Endothelial cell (in vitro differentiated cells): ENCODE results near the gene MSH6. TPM values are rescaled to one million over a fixed set of nuclear protein-coding genes. Genes with fewer than 3 reads are reported as not detected.
A peak's percentile ranks its signal among the peaks of the same experiment; 100 is the strongest.

Source experiments
- DNase-seq: peaks from one replicate; pipeline ENCODE4 v3.0.0; 2021; ENCODE audit warnings: low spot score
- H3K27ac Mint-ChIP-seq: one replicate; pipeline ENCODE4 v1.8.0; 2021; ENCODE audit warnings: mixed read lengths, inconsistent platforms; ENCODE audit not compliant: unreplicated experiment
- H3K27me3 Mint-ChIP-seq: one replicate; pipeline ENCODE4 v1.8.0; 2021; ENCODE audit warnings: mild to moderate bottlenecking, moderate library complexity, mixed read lengths, inconsistent platforms; ENCODE audit not compliant: unreplicated experiment
- H3K36me3 Mint-ChIP-seq: one replicate; pipeline ENCODE4 v1.8.0; 2021; ENCODE audit warnings: mild to moderate bottlenecking, low read depth, mixed read lengths, inconsistent platforms; ENCODE audit not compliant: unreplicated experiment
- H3K4me1 Mint-ChIP-seq: one replicate; pipeline ENCODE4 v1.8.0; 2021; ENCODE audit warnings: mild to moderate bottlenecking, mixed read lengths, inconsistent platforms; ENCODE audit not compliant: unreplicated experiment
- H3K4me3 Mint-ChIP-seq: one replicate; pipeline ENCODE4 v1.8.0; 2021; ENCODE audit warnings: mild to moderate bottlenecking, mixed read lengths, inconsistent platforms; ENCODE audit not compliant: unreplicated experiment
- H3K9me3 Mint-ChIP-seq: one replicate; pipeline ENCODE4 v1.8.0; 2021; ENCODE audit warnings: mixed read lengths, inconsistent platforms; ENCODE audit not compliant: unreplicated experiment
- CTCF ChIP-seq: fragments of 200-600 bp; sonication (generic); IDR thresholded peaks from one replicate; pipeline ENCODE4 v1.5.0; 2021; ENCODE audit warnings: antibody characterized with exemption; ENCODE audit not compliant: unreplicated experiment
- total RNA-seq: library from RNA; stranded (reverse); fragmentation: NEBNext Ultra II Directional; extraction: Animal tissue kit (Norgen Biotek cat#: 25700); gene quantifications from one replicate; pipeline ENCODE4 v1.2.1, GENCODE V29; 2021; ENCODE audit not compliant: unreplicated experiment

Gene MSH6
- total RNA-seq, 1 donor from 2014 or later: 82.0 TPM

GRCh38 chr2:47751856-47752414 lies 31.0 kb upstream of the MSH6 start:
- no peak overlapping the region for H3K4me3 Mint-ChIP-seq
- TF ChIP-seq CTCF: no peak
- DNase-seq: no peak
- H3K36me3 Mint-ChIP-seq: peaks cover 9% of the 10 kb centered on the region
- no peak overlapping the region for H3K27ac Mint-ChIP-seq
- H3K27me3 Mint-ChIP-seq: no peaks in the 10 kb centered on the region
- peaks cover 2% of the 10 kb centered on the region for H3K4me1 Mint-ChIP-seq
- peaks cover 3% of the 10 kb centered on the region for H3K9me3 Mint-ChIP-seq

GRCh38 chr2:47767497-47767844 lies 15.5 kb upstream of the MSH6 start:
- no peak for DNase-seq
- Mint-ChIP-seq H3K9me3 (peaks cover 3% of the 10 kb centered on the region), H3K4me3 (no peak overlapping the region), H3K27ac (no peak overlapping the region), H3K4me1 (no peaks in the 10 kb centered on the region), H3K36me3 (peaks cover 5% of the 10 kb centered on the region), H3K27me3 (peaks cover 7% of the 10 kb centered on the region)
- TF ChIP-seq CTCF: no peak

- H3K27ac Mint-ChIP-seq: no peak overlapping the region
- peaks cover 5% of the 10 kb centered on the region for H3K36me3 Mint-ChIP-seq
- peak; percentile 90 for DNase-seq
- peaks cover 3% of the 10 kb centered on the region for H3K9me3 Mint-ChIP-seq
- H3K27me3 Mint-ChIP-seq: peaks cover 7% of the 10 kb centered on the region
- TF ChIP-seq CTCF: peak; percentile 99
- no peak overlapping the region for H3K4me3 Mint-ChIP-seq
- no peaks in the 10 kb centered on the region for H3K4me1 Mint-ChIP-seq
These were observed 14.9 kb upstream of the MSH6 start for GRCh38 chr2:47767880-47768609.

GRCh38 chr2:47769318-47769717 lies 13.6 kb upstream of the MSH6 start:
- H3K27ac Mint-ChIP-seq: no peak overlapping the region
- H3K9me3 Mint-ChIP-seq: peaks cover 3% of the 10 kb centered on the region
- H3K36me3 Mint-ChIP-seq: peaks cover 5% of the 10 kb centered on the region
- H3K4me1 Mint-ChIP-seq: no peaks in the 10 kb centered on the region
- TF ChIP-seq CTCF: no peak
- no peak for DNase-seq
- no peak overlapping the region for H3K4me3 Mint-ChIP-seq
- peaks cover 7% of the 10 kb centered on the region for H3K27me3 Mint-ChIP-seq

GRCh38 chr2:47771211-47771610 lies 11.7 kb upstream of the MSH6 start:
- Mint-ChIP-seq H3K27ac (no peak overlapping the region), H3K27me3 (peaks cover 7% of the 10 kb centered on the region), H3K4me3 (no peak overlapping the region), H3K36me3 (peaks cover 5% of the 10 kb centered on the region), H3K9me3 (peaks cover 3% of the 10 kb centered on the region), H3K4me1 (no peaks in the 10 kb centered on the region)
- DNase-seq: no peak
- TF ChIP-seq CTCF: no peak
